Heart left ventricle (tissue), 16 donors: Measurements from ENCODE around the gene MYO5C. TPM values are rescaled to one million over a fixed set of nuclear protein-coding genes. Genes with fewer than 3 reads are reported as not detected.
A peak's percentile ranks its signal among the peaks of the same experiment; 100 is the strongest.

ENCODE experiments used
- ATAC-seq, 4 donors: fragments of 200-7000 bp; cut with Tn5 transposase; one replicate each; pipeline ENCODE4 v1.9.1; 2020 to 2022; ENCODE audit warnings: moderate library complexity in 4 of 4, mild to moderate bottlenecking in 3 of 4, moderate number of reproducible peaks in 1 of 4
- DNase-seq, 5 donors: peaks; one replicate each; pipeline ENCODE4 v3.0.0-alpha.2; 2020
- H3K27ac ChIP-seq, 12 donors: fragments of 200-600 bp; sonication (generic) in 4 of 12; one replicate each; pipeline versions ENCODE4 v1.5.0 to v1.8.0; 2016 to 2022; ENCODE audit warnings: mild to moderate bottlenecking in 2 of 12
- H3K27me3 ChIP-seq, 9 donors: fragments of 200-600 bp; sonication (generic) in 2 of 9; one replicate each; pipeline versions ENCODE4 v1.5.1 to v1.8.0; 2016 to 2022; ENCODE audit warnings: mild to moderate bottlenecking in 3 of 9
- H3K36me3 ChIP-seq, 9 donors: fragments of 200-600 bp; sonication (generic) in 2 of 9; one replicate each; pipeline versions ENCODE4 v1.5.0 to v1.8.0; 2018 to 2022; ENCODE audit warnings: mild to moderate bottlenecking in 2 of 9
- H3K4me1 ChIP-seq, 12 donors: fragments of 200-600 bp; sonication (generic) in 4 of 12; one replicate each; pipeline versions ENCODE4 v1.5.0 to v1.8.0; 2016 to 2022; ENCODE audit warnings: mild to moderate bottlenecking in 3 of 12
- H3K4me3 ChIP-seq, 12 donors: fragments of 200-600 bp; sonication (generic) in 4 of 12; one replicate each; pipeline versions ENCODE4 v1.5.0 to v1.8.0; 2017 to 2022; ENCODE audit warnings: mild to moderate bottlenecking in 9 of 12, moderate library complexity in 4 of 12
- H3K9me3 ChIP-seq, 12 donors: fragments of 200-600 bp; sonication (generic) in 4 of 12; one replicate each; pipeline versions ENCODE4 v1.5.0 to v1.8.0; 2016 to 2022; ENCODE audit warnings: mild to moderate bottlenecking in 1 of 12
- CTCF ChIP-seq, 12 donors: fragments of 200-600 bp; sonication (generic) in 4 of 12; IDR thresholded peaks; one replicate each; pipeline versions ENCODE4 v1.5.0 to v1.8.0; 2018 to 2022; ENCODE audit warnings: antibody characterized with exemption in 12 of 12, mild to moderate bottlenecking in 5 of 12
- POLR2A ChIP-seq, 2 donors: fragments of 450-650 bp; IDR thresholded peaks; one replicate each; pipeline ENCODE4 v1.6.1; 2017; ENCODE audit warnings: antibody characterized with exemption in 2 of 2, mild to moderate bottlenecking in 2 of 2, moderate library complexity in 2 of 2
- WGBS, 4 donors: extraction: QIAGEN DNeasy Blood & Tissue Kit in 2 of 4; methylation state at CpG; one replicate each; pipeline versions ENCODE4 v1.1.5 to v1.1.7; 2013 to 2018; 5-methylcytosine and 5-hydroxymethylcytosine counted together
- intact Hi-C, 10 donors: fragments of 100-400 bp; cut with DNase I; formaldehyde crosslinking; loops; one replicate each; pipeline versions ENCODE4 v1.11.1 to v1.14.2; 2022
- polyA plus RNA-seq, 2 donors: library from polyadenylated mRNA; stranded (reverse); fragments of 200-250 nt; gene quantifications; one replicate each; pipeline ENCODE4 v1.2.3, GENCODE V29; 2013
- total RNA-seq, 9 donors: library from RNA; depleted of rRNA in 2 of 9; stranded (reverse); fragments of >200 nt in 2 of 9; fragmentation: NEBNext Ultra II Directional in 3 of 9; extraction: Animal tissue kit (Norgen Biotek cat#: 25700) in 3 of 9; gene quantifications; one replicate each; pipeline versions ENCODE4 v1.1.0 to v1.2.4, GENCODE V29; 2016 to 2023
- donor health status: ischemic (EF 13 %, LVEDD 7.1; RV severe dilation, severe dysfunction).
- donor health status: healthy with polysubstance abuse.
- donor health status: DM: no; HTN: yes; CAD: no.
- donor health status: DM: no; HTN: no; CAD: no.
- donor health status: ischemic (EF 25% LVEDD 6.9; RV normal size, moderate dysfunction).
- donor health status: ischemic (EF 25% LVEDD 5.7; RV mildly dilated, moderate dysfunction).
- donor health status: healthy.
- donor health status: DM: yes; HTN: yes; CAD: no.
- donor health status: ischemic (EF 35%, LVEDD 5.7; RV mildly dilated, moderate dysfunction).
- donor health status: nonischemic (EF 11% LVEDD 7.7; RV severe dilation, severe dysfunction).
- donor health status: DM: yes; HTN: yes; CAD: no.
- donor health status: PGD.
- donor health status: ischemic (EF 29% LVEDD 5.4; RV normal size, mild dysfunction).
- donor health status: nonischemic (EF 23%, LVEDD 6.1; RV moderate dilation, normal function).

MYO5C gene
- total and polyA plus RNA-seq, 11 donors: 0.89 to 7.2 (median 2.3) TPM

GRCh38 chr15:52336529-52336928 is 40.9 kb upstream of the MYO5C start:
- Histone ChIP-seq H3K36me3 (peaks cover 0 to 53% (median 32%) of the 10 kb centered on the region in 9 donors), H3K4me3 (no peak overlapping the region), H3K9me3 (no peaks in the 10 kb centered on the region), H3K27me3 (no peaks in the 10 kb centered on the region), H3K4me1 (peaks cover 0 to 14% (median 1%) of the 10 kb centered on the region in 12 donors), H3K27ac (peak overlapping the region in 1 of 12 donors; percentile 51)
- TF ChIP-seq CTCF (IDR thresholded peaks at IDR 0.05): peak in 3 of 12 donors; percentile 7 to 23 (median 10)
- no peak for TF ChIP-seq POLR2A (IDR thresholded peaks at IDR 0.05)
- DNase-seq (no peak), ATAC-seq (no peak)
- 67 to 74% (median 70%) methylated on average over 4 of the region's 4 CpGs for WGBS, 4 donors
- intact Hi-C loops: loop anchor here in 5 of 10 donors (10.0 kb wide), 6 partner anchors 58 to 398 kb away; partner anchors contain the start of genes ARPP19 (in 1 of the 5) and MYO5A (in 1 of the 5)

GRCh38 chr15:52334491-52335160 is 39.0 kb upstream of the MYO5C start:
- 76 to 89% (median 81%) methylated on average over 3 of the region's 3 CpGs for WGBS, 4 donors
- Histone ChIP-seq H3K27me3 (no peaks in the 10 kb centered on the region), H3K36me3 (peaks cover 0 to 52% (median 31%) of the 10 kb centered on the region in 9 donors), H3K9me3 (no peaks in the 10 kb centered on the region), H3K27ac (no peak overlapping the region), H3K4me3 (no peak overlapping the region), H3K4me1 (peaks cover 0 to 14% (median 2%) of the 10 kb centered on the region in 12 donors)
- TF ChIP-seq POLR2A (IDR thresholded peaks at IDR 0.05): no peak
- TF ChIP-seq CTCF (IDR thresholded peaks at IDR 0.05): no peak
- ATAC-seq (no peak), DNase-seq (no peak)
- intact Hi-C loops: loop anchor here in 6 of 10 donors (5.0 to 10.0 kb wide), 7 partner anchors 60 to 403 kb away; partner anchors contain the start of genes ARPP19 (in 1 of the 6) and MYO5A (in 1 of the 6)

- Histone ChIP-seq H3K4me1 (peaks cover 0 to 4% (median 0%) of the 10 kb centered on the region in 12 donors), H3K9me3 (no peaks in the 10 kb centered on the region), H3K4me3 (no peak overlapping the region), H3K36me3 (peaks cover 0 to 75% (median 53%) of the 10 kb centered on the region in 9 donors), H3K27me3 (no peaks in the 10 kb centered on the region), H3K27ac (peak overlapping the region in 1 of 12 donors; percentile 33)
- no peak for DNase-seq
- intact Hi-C loops: loop anchor here in 7 of 10 donors (2.0 to 10.0 kb wide), 8 partner anchors 63 to 406 kb away; partner anchors contain the start of genes ARPP19 (in 1 of the 7) and MYO5A (in 1 of the 7)
- 49 to 59% (median 52%) methylated on average over 5 to 6 of the region's 6 CpGs for WGBS, 4 donors
- TF ChIP-seq POLR2A (IDR thresholded peaks at IDR 0.05) (no peak), CTCF (IDR thresholded peaks at IDR 0.05) (peak in 11 of 12 donors; percentile 8 to 59 (median 46))
- ATAC-seq: peak in 3 of 4 donors; percentile 59 to 75 (median 68)
Observed at GRCh38 chr15:52331490-52332240, 36.1 kb upstream of the MYO5C start.
